Adipose tissue (tissue), 3 donors: ENCODE measurements around the gene TECPR1. TPM values are rescaled to one million over a fixed set of nuclear protein-coding genes. Genes with fewer than 3 reads are reported as not detected.

Source experiments
- H3K27ac ChIP-seq: one replicate; pipeline ENCODE4 v1.5.1; 2013; ENCODE audit warnings: low read depth, low read length
- WGBS, 3 donors: extraction: QIAGEN DNeasy Blood & Tissue Kit; methylation state at CpG; one replicate each; pipeline ENCODE4 v1.1.7; 2013; 5-methylcytosine and 5-hydroxymethylcytosine counted together
- polyA plus RNA-seq, 3 donors: library from polyadenylated mRNA; stranded (reverse); fragments of 200-250 nt; gene quantifications; one replicate each; pipeline ENCODE4 v1.2.3, GENCODE V29; 2013
- donor health status: healthy with polysubstance abuse.
- donor health status: Bipolar disorder and iron deficiency.
- donor health status: healthy.

TECPR1 gene
- polyA plus RNA-seq, 3 donors: 15.2 to 21.7 (median 19.0) TPM

DNA sequence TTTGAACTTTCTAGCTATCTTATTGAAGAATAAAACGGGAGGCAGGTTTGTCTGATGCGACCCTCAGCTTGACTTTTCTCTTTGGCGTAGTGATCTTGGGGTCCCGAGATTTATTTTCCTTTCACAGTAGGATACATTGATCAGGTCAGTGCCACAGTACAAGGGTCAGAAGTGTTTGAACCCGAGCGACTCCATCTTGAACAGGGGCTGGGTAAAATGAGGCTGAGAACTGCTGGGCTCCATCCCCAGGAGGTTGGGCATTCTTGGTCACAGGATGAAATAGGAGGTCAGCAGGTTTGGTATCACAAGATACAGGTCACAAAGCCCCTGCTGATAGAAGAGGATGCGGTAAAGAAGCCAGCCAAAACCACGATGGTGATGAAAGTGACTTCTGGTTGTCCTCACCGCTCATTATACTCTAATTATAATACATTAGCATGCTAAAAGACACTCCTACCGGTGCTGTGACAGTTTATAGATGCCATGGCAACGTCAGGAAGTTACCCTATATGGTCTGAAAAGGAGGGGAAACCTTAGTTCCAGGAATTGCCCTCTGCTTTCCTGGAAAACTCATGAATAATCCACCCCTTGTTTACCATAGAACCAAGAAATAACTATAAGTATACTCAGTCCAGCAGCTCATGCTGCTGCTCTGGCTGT lies 3.0 kb upstream of the TECPR1 start:
- WGBS, 3 donors: 76 to 83% (median 76%) methylated on average over 11 of the region's 11 CpGs
- no peak overlapping the region for H3K27ac ChIP-seq

DNA sequence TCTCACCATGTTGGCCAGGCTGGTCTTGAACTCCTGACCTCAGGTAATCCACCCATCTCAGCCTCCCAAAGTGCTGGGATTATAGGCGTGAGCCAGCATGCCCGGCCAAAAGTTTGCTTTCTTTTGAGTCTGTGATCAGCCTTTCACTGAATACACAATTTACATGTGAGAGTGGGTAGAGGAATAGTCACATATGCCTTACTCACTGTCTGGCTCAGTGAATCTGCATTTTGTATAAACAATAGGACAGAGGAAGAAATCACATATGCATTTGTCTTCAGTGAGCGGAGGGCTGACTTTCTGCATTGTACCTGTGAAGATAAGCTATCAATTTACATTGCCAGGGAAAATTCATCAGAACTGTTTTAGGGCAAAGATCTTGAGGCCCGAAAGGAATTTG lies 2.5 kb upstream of the TECPR1 start:
- H3K27ac ChIP-seq: no peak overlapping the region
- 83 to 95% (median 91%) methylated on average over 4 of the region's 4 CpGs for WGBS, 3 donors

DNA sequence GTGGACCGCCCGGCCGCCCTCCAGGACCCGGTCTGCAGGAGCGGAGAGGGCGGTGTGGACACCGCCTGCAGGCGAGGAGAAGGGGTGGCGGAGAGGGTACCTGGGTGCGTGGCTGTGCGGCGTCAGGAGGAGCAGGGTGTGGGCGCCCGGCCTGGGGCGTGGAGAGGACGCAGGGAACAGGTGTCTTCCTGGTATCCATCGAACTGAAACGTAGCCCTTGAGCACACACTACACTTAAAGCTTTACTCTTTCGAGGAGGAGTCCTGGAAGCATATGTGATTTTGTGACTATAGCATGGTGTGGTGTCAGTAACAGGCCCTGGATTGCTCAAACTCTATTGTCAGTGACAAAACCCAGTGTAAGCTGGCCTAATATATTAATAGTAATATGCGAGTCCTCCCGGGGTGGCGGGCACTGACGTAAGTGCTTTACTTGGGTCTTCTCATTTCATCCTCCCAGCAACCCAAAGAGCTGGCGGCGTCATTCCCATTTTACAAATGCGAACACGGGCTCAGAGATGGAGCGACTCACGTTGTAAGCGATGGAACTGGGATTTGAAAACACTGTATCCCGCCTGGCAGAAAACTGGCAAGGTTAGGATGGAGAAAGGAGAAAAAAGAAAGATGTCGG lies 508 bp upstream of the TECPR1 start:
- 13 to 28% (median 27%) methylated on average over 25 to 32 of the region's 32 CpGs for WGBS, 3 donors
- no peak overlapping the region for H3K27ac ChIP-seq

- WGBS, 3 donors: 6 to 32% (median 25%) methylated on average over 9 of the region's 9 CpGs
- H3K27ac ChIP-seq: no peak overlapping the region
Observed at GRCh38 chr7:98251231-98251600, 816 bp downstream of the TECPR1 start.

- 10 to 49% (median 45%) methylated on average over 3 of the region's 3 CpGs for whole genome bisulfite sequencing, 3 donors
- no peak overlapping the region for H3K27ac ChIP-seq
Observed at GRCh38 chr7:98250789-98251188, 1.2 kb downstream of the TECPR1 start.

GRCh38 chr7:98249106-98249505 lies 2.9 kb downstream of the TECPR1 start:
- WGBS, 3 donors: 68 to 77% (median 74%) methylated on average over 6 of the region's 6 CpGs
- no peak overlapping the region for H3K27ac ChIP-seq

DNA sequence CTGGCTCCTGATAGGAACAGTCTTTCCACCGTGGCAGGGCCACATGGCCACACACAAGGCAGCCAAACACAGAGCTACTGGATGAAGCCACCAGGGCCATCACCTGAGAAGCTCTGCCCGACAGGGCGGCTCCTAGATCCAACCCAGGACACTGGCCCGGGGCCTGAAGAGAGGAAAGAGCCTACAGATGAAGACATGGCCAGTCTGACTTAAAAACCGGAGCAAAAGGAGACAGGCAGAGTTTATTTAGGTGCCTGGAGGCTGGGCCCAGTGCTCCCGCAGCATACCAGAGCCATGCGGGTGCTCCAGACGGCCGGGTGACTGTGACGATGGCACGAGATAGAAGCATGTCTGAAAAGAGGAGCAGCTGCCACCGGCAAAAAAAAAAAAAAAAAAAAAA lies 3.9 kb downstream of the TECPR1 start:
- H3K27ac ChIP-seq: no peak overlapping the region
- WGBS, 3 donors: 93 to 95% (median 94%) methylated on average over 11 to 12 of the region's 12 CpGs

GRCh38 chr7:98244871-98245270 lies 7.2 kb downstream of the TECPR1 start:
- no peak overlapping the region for H3K27ac ChIP-seq
- WGBS, 3 donors: 94 to 96% (median 95%) methylated on average over 14 of the region's 14 CpGs

GRCh38 chr7:98242934-98243333 lies 9.1 kb downstream of the TECPR1 start:
- no peak overlapping the region for H3K27ac ChIP-seq

DNA sequence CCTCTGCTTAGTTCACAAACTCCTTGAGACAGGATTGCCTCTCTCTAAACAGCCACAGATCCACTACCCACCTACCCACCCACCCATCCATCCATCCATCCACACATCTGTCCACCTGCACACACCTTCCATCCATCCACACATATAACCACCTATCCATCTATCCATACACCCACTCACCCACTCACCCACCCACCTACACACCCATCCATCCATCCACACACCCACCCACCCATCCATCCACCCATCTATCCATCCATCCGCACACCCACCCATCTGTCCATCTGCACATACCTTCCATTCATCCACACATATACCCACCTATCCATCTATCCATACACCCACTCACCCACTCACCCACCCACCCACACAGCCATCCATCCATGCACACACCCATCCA lies 9.7 kb downstream of the TECPR1 start:
- 94 to 100% (median 100%) methylated on average over 1 of the region's 1 CpG for whole genome bisulfite sequencing, 3 donors
- H3K27ac ChIP-seq: no peak overlapping the region

More at GRCh38 chr7:98242934-98243333, 9.1 kb downstream of the TECPR1 start:
- 90 to 94% (median 93%) methylated on average over 3 to 4 of the region's 4 CpGs for WGBS, 3 donors

DNA sequence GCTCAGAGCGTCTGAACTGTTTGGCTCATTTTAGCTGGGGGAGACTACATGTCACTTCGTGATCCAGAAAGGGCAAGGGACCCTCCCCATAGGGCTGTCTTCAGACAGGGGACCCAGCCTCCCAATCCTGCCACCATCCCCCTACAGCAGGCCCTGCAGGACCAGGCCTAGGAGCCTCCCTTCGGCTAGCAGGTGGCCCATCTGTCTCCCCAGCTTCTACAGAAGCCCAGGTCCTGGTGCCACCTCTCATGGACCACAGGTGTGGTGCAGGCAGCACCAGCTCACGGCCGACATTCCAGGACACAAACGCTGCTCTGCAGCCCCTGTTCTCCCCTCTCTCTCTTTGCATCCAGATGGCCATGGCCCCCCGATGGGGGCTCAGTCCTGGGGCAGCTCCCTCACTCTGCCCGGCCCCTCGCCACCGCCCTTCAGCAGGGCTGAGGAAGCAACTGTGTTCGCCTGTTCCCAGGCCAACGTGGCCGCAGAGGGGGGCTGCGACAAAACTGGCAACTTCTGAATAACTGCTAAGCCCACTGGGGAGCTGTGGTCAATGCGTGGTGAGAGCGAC lies 10.3 kb downstream of the TECPR1 start:
- no peak overlapping the region for H3K27ac ChIP-seq
- 78 to 90% (median 85%) methylated on average over 16 of the region's 16 CpGs for WGBS, 3 donors

DNA sequence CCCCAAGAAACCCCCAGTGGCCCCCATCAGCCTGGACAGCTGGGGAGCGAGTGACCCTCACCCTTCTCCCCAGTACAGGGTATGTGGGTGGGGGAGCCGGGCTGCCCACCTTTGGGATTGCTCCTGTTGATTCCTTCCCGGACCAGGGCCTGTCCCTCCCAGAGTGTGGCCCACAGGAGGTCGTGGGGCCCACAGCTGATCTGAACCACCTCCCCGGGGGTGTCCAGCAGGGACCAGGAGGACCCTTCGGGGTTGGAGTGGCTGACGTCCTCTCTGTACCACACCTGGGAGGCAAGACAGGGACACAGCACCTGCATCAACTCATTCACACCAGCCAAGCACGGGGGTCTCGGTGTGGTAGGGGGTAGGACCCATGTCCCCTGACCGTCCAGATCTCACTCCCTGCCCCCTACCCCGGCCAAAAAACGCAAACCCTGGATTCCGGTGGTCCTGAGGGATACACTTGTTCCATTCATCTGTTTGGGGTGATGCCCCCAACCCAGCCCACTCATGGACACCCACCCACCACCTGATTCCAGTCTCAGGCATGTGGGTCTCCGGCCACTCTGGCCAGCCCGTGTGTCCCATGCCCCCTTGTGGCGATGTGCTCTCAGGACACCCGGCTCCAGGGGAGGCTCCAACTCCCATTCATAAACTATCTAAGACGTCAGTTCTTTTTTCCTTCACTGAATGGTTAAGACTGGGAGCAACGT lies 10.9 kb downstream of the TECPR1 start:
- WGBS, 3 donors: 57 to 78% (median 73%) methylated on average over 19 of the region's 19 CpGs
- H3K27ac ChIP-seq: no peak overlapping the region

GRCh38 chr7:98238976-98239375 lies 13.1 kb downstream of the TECPR1 start:
- no peak overlapping the region for H3K27ac ChIP-seq
- 95 to 96% (median 95%) methylated on average over 9 of the region's 9 CpGs for WGBS, 3 donors

GRCh38 chr7:98238076-98238475 lies 14.0 kb downstream of the TECPR1 start:
- WGBS, 3 donors: 94 to 100% (median 96%) methylated on average over 4 of the region's 4 CpGs

DNA sequence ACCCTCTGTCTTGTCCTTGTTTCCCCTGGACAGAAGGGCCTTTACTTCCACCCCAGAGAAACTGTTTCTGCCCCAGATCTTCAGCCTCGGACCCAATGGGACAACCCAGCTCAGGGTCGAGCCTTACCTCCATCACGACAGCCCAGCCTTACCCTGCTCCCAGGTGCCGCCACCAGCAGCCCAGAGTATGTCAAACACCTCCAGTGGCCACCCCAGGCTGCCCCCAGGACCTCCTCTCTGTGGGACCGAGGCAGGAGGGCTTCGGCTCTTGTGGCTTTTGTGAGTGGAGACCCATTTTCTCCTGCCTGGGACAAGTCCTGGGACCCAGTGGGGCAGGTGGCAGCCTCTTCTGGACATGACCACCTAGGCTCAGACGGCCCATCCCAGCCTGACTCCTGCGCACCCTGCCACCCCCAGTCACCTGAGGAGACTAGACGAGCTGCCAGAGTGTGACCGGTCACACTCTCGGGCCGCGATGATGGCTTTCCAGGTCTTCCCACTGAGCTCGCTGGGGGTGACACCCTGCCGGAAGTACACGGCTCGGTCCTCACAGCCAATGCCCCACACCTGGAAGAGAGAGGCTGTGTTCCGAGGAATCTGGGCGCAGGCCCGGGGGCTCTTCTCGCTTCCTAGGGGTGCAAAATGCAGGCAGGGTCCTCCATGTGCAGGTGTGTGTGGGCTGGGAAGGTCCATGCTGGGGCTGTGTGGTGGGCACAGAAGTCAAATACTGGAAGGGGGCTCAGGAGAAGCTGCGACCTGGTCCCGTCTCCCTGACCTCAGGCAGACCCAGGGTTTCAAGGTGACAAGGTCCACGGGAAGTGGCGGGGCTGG lies 15.5 kb downstream of the TECPR1 start:
- WGBS, 3 donors: 94 to 95% (median 95%) methylated on average over 25 of the region's 25 CpGs
- H3K27ac ChIP-seq: no peak overlapping the region

More at GRCh38 chr7:98238076-98238475, 14.0 kb downstream of the TECPR1 start:
- H3K27ac ChIP-seq: no peak overlapping the region

GRCh38 chr7:98235901-98236300 lies 16.1 kb downstream of the TECPR1 start:
- WGBS, 3 donors: 91 to 95% (median 95%) methylated on average over 11 of the region's 11 CpGs

DNA sequence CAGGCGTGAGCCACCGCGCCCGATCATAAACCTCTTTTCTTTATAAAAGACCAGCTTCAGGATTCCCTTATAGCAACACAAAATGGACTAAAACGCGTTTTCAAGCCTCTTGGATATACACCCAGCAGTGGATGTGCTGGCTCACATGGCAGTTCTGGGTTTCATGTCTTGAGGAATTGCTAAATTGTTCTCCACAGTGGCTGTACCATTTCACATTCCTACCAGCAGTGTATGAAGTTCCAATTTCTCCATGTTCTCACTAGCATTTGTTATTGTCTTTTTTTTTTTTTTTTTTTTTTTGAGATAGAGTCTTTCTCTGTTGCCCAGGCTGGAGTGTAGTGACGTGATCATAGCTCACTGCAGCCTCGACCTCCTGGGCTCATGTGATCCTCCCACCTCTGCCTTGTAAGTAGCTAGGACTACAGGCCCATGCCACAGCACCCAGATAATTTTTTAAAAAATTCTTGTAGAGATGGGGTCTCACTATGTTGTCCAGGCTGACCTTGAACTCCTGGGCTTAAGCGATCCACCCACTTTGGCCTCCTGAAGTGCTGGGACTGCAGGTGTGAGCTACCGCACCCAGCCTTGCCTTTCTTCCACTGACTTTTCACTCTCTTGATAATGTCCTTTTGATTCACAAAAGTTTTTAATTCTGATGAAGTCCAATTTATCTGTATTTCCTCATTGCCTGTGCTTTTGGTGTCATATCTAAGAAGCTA lies 17.4 kb downstream of the TECPR1 start:
- 96 to 97% (median 96%) methylated on average over 10 of the region's 10 CpGs for WGBS, 3 donors
- no peak overlapping the region for H3K27ac ChIP-seq

More at GRCh38 chr7:98235901-98236300, 16.1 kb downstream of the TECPR1 start:
- no peak overlapping the region for H3K27ac ChIP-seq
